HepG2 (cell line): ENCODE measurements around the gene TBC1D10B. TPM values are rescaled to one million over a fixed set of nuclear protein-coding genes. Genes with fewer than 3 reads are reported as not detected.

Experiments used
- BCL6 ChIP-seq: IDR thresholded peaks from 2 replicates; pipeline ENCODE4 v1.6.1; 2016; ENCODE audit warnings: missing genetic modification reagents, missing compliant biosample characterization
- DR1 ChIP-seq: sonication (generic); formaldehyde crosslinking; IDR thresholded peaks from 2 replicates; pipeline ENCODE4 v1.8.0; 2021; ENCODE audit warnings: mild to moderate bottlenecking, missing genetic modification reagents, inconsistent platforms
- HDAC1 ChIP-seq: sonication (generic); formaldehyde crosslinking; IDR thresholded peaks from 2 replicates; pipeline ENCODE4 v1.5.1; 2020; ENCODE audit warnings: mild to moderate bottlenecking, missing genetic modification reagents
- IKZF1 ChIP-seq: fragments of 450-650 bp; IDR thresholded peaks from 2 replicates; pipeline ENCODE4 v1.7.1; 2016
- KLF12 ChIP-seq: sonication (generic); formaldehyde crosslinking; IDR thresholded peaks from 2 replicates; pipeline ENCODE4 v1.4.0; 2020; ENCODE audit warnings: missing genetic modification reagents, borderline replicate concordance
- MAZ ChIP-seq, 2 experiments: sonication (generic) in 1 of 2; formaldehyde crosslinking in 1 of 2; IDR thresholded peaks; 2 replicates each; pipeline versions ENCODE4 v1.5.0 to v1.6.1; 2012 to 2020; ENCODE audit warnings: low read depth in 2 of 2, mild to moderate bottlenecking in 2 of 2, borderline replicate concordance in 1 of 2, improper control_type of control experiment in 1 of 2, low read length in 1 of 2, missing genetic modification reagents in 1 of 2, moderate library complexity in 1 of 2
- MEIS1 ChIP-seq: sonication (generic); formaldehyde crosslinking; IDR thresholded peaks from 2 replicates; pipeline ENCODE4 v1.9.0; 2021; ENCODE audit warnings: mild to moderate bottlenecking, missing genetic modification reagents, moderate library complexity, borderline replicate concordance
- MIER2 ChIP-seq: IDR thresholded peaks from 2 replicates; pipeline ENCODE4 v1.6.1; 2016; ENCODE audit warnings: missing biosample characterization, missing genetic modification reagents
- PCBP1 ChIP-seq: fragments of 200-400 bp; formaldehyde crosslinking; IDR thresholded peaks from 2 replicates; pipeline ENCODE4 v1.6.1; 2017; ENCODE audit warnings: mild to moderate bottlenecking, low read depth, low read length, borderline replicate concordance
- PHF5A ChIP-seq: IDR thresholded peaks from one replicate; pipeline ENCODE4 v1.6.1; 2018; ENCODE audit warnings: low read depth, missing genetic modification reagents; ENCODE audit not compliant: unreplicated experiment
- REXO4 ChIP-seq: sonication (generic); formaldehyde crosslinking; IDR thresholded peaks from 2 replicates; pipeline ENCODE4 v1.8.0; 2022; ENCODE audit warnings: missing genetic modification reagents, mild to moderate bottlenecking, borderline replicate concordance
- SP5 ChIP-seq: IDR thresholded peaks from 2 replicates; pipeline ENCODE4 v1.6.1; 2016; ENCODE audit warnings: low read depth, borderline replicate concordance
- TOE1 ChIP-seq: sonication (generic); formaldehyde crosslinking; IDR thresholded peaks from 2 replicates; pipeline ENCODE4 v1.4.0; 2020; ENCODE audit warnings: mild to moderate bottlenecking, missing genetic modification reagents
- ZFX ChIP-seq: sonication (generic); formaldehyde crosslinking; IDR thresholded peaks from 2 replicates; pipeline ENCODE4 v1.4.0; 2020; ENCODE audit warnings: mild to moderate bottlenecking, low read depth, missing genetic modification reagents, moderate library complexity
- ZKSCAN8 ChIP-seq: IDR thresholded peaks from 2 replicates; pipeline ENCODE4 v1.6.1; 2016; ENCODE audit warnings: borderline replicate concordance, missing genetic modification reagents, missing compliant biosample characterization
- ZNF230 ChIP-seq: sonication (generic); formaldehyde crosslinking; IDR thresholded peaks from 2 replicates; pipeline ENCODE4 v1.4.0; 2020; ENCODE audit warnings: mild to moderate bottlenecking, missing genetic modification reagents
- ZNF234 ChIP-seq: sonication (generic); formaldehyde crosslinking; conservative IDR thresholded peaks from 2 replicates; pipeline ENCODE4 v1.5.1; 2020; ENCODE audit warnings: mild to moderate bottlenecking, missing genetic modification reagents
- ZNF644 ChIP-seq: IDR thresholded peaks from 2 replicates; pipeline ENCODE4 v1.6.1; 2016; ENCODE audit warnings: low read depth
- polyA plus RNA-seq, 8 experiments: library from polyadenylated mRNA; depleted of rRNA in 3 of 8; stranded (reverse) in 7 of 8; unstranded in 1 of 8; fragments of >200 nt; fragmentation: Illumina TruSeq in 4 of 8; extraction: Trizol in 4 of 8; gene quantifications; 2 replicates each; pipeline versions ENCODE4 v1.2.1 to v1.2.3, GENCODE V29; 2011 to 2016; ENCODE audit warnings: low read depth in 4 of 8, missing spikeins in 1 of 8, mixed read lengths in 1 of 8; ENCODE audit not compliant: insufficient read depth in 1 of 8
- total RNA-seq, 5 experiments: library from RNA; depleted of rRNA; stranded (reverse); fragments of >200 nt; fragmentation: Illumina TruSeq; extraction: Trizol; gene quantifications; 2 replicates each; pipeline ENCODE4 v1.2.3, GENCODE V29; 2016; ENCODE audit warnings: low read depth in 1 of 5
- TF ChIP-seq, protein P1 (sequence below): sonication (generic); formaldehyde crosslinking; IDR thresholded peaks from 2 replicates; pipeline ENCODE4 v1.5.0; 2020; ENCODE audit warnings: missing genetic modification reagents
- TF ChIP-seq, protein P2 (sequence below): sonication (generic); formaldehyde crosslinking; IDR thresholded peaks from 2 replicates; pipeline ENCODE4 v1.4.0; 2020; ENCODE audit warnings: mild to moderate bottlenecking, missing genetic modification reagents
- TF ChIP-seq, protein P3 (sequence below): IDR thresholded peaks from 2 replicates; pipeline ENCODE4 v1.6.1; 2016
- TF ChIP-seq, protein P4 (sequence below): sonication (generic); formaldehyde crosslinking; IDR thresholded peaks from 2 replicates; pipeline ENCODE4 v1.5.0; 2020; ENCODE audit warnings: missing genetic modification reagents
- TF ChIP-seq, protein P5 (sequence below): sonication (generic); formaldehyde crosslinking; IDR thresholded peaks from 2 replicates; pipeline ENCODE4 v1.5.0; 2020; ENCODE audit warnings: missing genetic modification reagents, mild to moderate bottlenecking, borderline replicate concordance

Gene TBC1D10B
- total and polyA plus RNA-seq, 2 of the 13 experiments (the other 11 are each of a cell fraction or from before 2014, with no cell fraction given): 15.7 to 24.8 TPM

DNA sequence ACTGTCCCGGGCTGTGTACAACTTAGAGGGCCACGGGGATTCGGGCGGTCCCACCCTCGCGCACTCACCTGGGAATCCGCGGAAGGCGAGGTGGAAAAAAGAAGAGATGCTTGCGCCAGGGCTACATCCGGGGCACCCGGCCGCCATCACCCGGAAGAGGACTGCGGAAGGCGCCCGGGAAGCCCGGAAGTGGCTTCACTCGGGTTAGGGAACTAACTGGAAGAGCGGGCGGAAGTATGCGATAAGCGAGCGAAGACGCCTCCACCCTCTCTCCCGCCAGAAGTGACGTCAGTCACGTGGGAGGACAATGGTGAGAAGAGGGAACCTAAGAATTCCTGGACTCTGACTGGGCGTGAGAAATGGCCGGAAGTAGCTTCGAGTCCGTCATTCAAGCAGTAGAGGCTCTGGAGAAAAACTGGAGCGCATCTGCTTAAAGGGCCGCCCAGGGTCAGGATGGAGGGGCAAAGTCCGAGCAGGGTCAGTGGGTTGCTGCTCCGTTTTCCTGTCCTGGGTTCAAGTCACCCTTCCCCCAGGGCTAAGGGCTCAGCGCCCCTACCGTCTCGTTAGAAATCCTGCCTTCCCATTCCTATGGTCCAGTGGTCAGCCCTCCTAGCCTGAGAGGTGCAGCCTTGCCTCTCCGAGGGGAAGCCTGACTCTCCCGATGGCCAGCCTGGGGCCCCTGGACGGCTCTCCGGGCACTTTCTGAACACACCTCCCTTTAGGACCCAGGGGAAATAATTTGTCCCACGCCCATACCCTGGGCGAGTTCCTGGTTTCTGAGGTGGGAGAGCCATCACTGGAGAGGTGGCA is 14.9 kb downstream of the TBC1D10B start, which contains the start of gene CD2BP2 (continued):
- TF ChIP-seq, protein P1, sequence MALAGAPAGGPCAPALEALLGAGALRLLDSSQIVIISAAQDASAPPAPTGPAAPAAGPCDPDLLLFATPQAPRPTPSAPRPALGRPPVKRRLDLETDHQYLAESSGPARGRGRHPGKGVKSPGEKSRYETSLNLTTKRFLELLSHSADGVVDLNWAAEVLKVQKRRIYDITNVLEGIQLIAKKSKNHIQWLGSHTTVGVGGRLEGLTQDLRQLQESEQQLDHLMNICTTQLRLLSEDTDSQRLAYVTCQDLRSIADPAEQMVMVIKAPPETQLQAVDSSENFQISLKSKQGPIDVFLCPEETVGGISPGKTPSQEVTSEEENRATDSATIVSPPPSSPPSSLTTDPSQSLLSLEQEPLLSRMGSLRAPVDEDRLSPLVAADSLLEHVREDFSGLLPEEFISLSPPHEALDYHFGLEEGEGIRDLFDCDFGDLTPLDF (CRISPR knock-in tag): peak; percentile 95
- TF ChIP-seq ZNF230 (CRISPR knock-in tag) (peak; percentile 82; the same call in 1 of the 2 replicates), MEIS1 (peak; percentile 97; the same call in 1 of the 2 replicates), DR1 (CRISPR knock-in tag) (peak; percentile 33), ZKSCAN8 (CRISPR knock-in tag) (no peak; the same call in 1 of the 2 replicates), MIER2 (CRISPR knock-in tag) (no peak), SP5 (CRISPR knock-in tag) (0 out of 2 replicates have a peak, but pooled peaks have one; percentile 44), REXO4 (CRISPR knock-in tag) (no peak), ZNF234 (CRISPR knock-in tag) (no peak), PCBP1 (peak; percentile 99), HDAC1 (CRISPR knock-in tag) (peak; percentile 90), BCL6 (0 out of 2 replicates have a peak, but pooled peaks have one; percentile 29), PHF5A (peak; percentile 84), KLF12 (peak; percentile 89), ZFX (CRISPR knock-in tag) (peak; percentile 72), TOE1 (CRISPR knock-in tag) (peak; percentile 25; the same call in 1 of the 2 replicates), IKZF1 (no peak), ZNF644 (CRISPR knock-in tag) (no peak), MAZ (IDR thresholded peaks at IDR 0.05; ENCODE audit: borderline replicate concordance, low read depth, low read length) (0 out of 2 replicates have a peak, but pooled peaks have one; percentile 10), MAZ (CRISPR knock-in tag; IDR thresholded peaks at IDR 0.05; ENCODE audit: low read depth) (peak; percentile 69; the same call in 1 of the 2 replicates)
- TF ChIP-seq, protein P2, sequence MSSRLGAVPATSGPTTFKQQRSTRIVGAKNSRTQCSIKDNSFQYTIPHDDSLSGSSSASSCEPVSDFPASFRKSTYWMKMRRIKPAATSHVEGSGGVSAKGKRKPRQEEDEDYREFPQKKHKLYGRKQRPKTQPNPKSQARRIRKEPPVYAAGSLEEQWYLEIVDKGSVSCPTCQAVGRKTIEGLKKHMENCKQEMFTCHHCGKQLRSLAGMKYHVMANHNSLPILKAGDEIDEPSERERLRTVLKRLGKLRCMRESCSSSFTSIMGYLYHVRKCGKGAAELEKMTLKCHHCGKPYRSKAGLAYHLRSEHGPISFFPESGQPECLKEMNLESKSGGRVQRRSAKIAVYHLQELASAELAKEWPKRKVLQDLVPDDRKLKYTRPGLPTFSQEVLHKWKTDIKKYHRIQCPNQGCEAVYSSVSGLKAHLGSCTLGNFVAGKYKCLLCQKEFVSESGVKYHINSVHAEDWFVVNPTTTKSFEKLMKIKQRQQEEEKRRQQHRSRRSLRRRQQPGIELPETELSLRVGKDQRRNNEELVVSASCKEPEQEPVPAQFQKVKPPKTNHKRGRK (CRISPR knock-in tag): no peak
- TF ChIP-seq, protein P3, sequence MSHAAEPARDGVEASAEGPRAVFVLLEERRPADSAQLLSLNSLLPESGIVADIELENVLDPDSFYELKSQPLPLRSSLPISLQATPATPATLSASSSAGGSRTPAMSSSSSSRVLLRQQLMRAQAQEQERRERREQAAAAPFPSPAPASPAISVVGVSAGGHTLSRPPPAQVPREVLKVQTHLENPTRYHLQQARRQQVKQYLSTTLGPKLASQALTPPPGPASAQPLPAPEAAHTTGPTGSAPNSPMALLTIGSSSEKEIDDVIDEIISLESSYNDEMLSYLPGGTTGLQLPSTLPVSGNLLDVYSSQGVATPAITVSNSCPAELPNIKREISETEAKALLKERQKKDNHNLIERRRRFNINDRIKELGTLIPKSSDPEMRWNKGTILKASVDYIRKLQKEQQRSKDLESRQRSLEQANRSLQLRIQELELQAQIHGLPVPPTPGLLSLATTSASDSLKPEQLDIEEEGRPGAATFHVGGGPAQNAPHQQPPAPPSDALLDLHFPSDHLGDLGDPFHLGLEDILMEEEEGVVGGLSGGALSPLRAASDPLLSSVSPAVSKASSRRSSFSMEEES (CRISPR knock-in tag): peak; percentile 79; the same call in 1 of the 2 replicates
- TF ChIP-seq, protein P4, sequence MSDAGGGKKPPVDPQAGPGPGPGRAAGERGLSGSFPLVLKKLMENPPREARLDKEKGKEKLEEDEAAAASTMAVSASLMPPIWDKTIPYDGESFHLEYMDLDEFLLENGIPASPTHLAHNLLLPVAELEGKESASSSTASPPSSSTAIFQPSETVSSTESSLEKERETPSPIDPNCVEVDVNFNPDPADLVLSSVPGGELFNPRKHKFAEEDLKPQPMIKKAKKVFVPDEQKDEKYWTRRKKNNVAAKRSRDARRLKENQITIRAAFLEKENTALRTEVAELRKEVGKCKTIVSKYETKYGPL (CRISPR knock-in tag): peak; percentile 64; the same call in 1 of the 2 replicates
- TF ChIP-seq, protein P5, sequence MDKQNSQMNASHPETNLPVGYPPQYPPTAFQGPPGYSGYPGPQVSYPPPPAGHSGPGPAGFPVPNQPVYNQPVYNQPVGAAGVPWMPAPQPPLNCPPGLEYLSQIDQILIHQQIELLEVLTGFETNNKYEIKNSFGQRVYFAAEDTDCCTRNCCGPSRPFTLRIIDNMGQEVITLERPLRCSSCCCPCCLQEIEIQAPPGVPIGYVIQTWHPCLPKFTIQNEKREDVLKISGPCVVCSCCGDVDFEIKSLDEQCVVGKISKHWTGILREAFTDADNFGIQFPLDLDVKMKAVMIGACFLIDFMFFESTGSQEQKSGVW: no peak; the same call in 1 of the 2 replicates
